ENCODE results near the gene STX8.

Gene STX8

DNA sequence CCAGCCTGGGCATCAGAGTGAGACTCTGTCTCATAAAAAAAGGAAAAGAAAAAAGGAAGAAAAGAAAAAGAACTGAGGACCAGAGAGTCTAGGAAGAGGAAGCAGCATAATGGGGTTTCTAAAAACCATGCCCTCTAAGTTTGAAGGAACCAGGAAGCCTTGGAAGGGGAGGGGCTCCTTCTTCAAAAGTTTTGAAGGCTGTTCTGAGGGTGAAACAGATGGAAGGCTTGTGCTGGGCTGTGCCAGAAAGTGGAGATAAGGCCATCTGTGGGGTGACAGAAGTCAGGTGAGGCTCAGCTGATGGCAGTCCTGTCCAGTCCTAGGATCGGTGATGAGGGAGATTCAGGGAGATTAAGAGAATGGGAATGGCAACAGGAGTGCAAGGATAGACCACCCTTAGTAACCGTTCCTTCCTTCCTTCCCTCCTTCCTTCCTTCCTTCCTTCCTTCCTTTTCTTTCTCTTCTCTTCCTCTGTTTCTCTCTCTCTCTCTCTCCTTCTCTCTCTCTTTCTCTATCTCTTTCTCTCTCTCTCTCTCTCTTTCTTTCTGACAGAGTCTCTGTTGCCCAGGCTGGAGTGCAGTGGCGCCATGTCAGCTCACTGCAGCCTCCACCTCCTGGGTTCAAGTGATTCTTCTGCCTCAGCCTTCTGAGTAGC, 371.7 kb downstream of the STX8 start:
- peak; percentile 88 for DNase-seq

GRCh38 chr17:9202532-9202931, 373.1 kb downstream of the STX8 start:
- DNase-seq, result peak; percentile 42

GRCh38 chr17:9200699-9201359, 374.8 kb downstream of the STX8 start:
- DNase-seq, result no peak
